T47D (cell line): ENCODE measurements around the gene USP4.
"Not testable (repeated sequence)": the region's sequence is repeated elsewhere in the genome, so short reads cannot be mapped to it uniquely, and the experiment has no call there.

Source experiments
- DNase-seq, 2 experiments: peaks; one replicate each; pipeline versions ENCODE4 v3.0.0 to v3.0.0-alpha.2; 2011 to 2012; ENCODE audit warnings: low read depth in 1 of 2, low spot score in 1 of 2
- JUND ChIP-seq: IDR thresholded peaks from 2 replicates; pipeline ENCODE4 v1.6.1; 2012; ENCODE audit warnings: low read depth
- in situ Hi-C: cut with HindIII; loops from 2 replicates; pipeline ENCODE4 v1.10.0; 2016; ENCODE audit warnings: low sequenced_read_pairs, low pct_unique_long_range_greater_than_20kb

USP4 gene

GRCh38 chr3:49341996-49342395 is 2.1 kb upstream of the USP4 start:
- in situ Hi-C loops, result no loop called here
- no peak for TF ChIP-seq JUND
- DNase-seq, result no peak

DNA sequence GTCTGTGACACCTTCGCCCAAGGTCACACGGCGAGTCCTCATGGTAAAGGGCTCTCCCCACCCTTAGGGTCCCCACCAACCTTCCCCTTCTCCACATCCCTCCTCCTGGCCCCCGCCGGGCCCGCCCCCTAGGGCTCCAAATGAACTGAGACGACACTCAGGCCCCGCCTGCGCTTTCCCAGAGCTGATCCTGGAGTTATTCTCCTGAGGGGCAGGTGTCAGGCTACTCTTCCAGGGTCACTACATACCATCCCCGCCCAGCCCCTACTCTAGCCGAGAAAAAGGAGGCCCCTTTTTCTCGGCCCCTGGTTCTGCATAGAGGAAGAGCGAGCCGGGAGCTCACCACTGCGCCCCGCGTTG is 292 bp downstream of the USP4 start:
- in situ Hi-C loops, result no loop called here
- TF ChIP-seq JUND, result no peak

DNA sequence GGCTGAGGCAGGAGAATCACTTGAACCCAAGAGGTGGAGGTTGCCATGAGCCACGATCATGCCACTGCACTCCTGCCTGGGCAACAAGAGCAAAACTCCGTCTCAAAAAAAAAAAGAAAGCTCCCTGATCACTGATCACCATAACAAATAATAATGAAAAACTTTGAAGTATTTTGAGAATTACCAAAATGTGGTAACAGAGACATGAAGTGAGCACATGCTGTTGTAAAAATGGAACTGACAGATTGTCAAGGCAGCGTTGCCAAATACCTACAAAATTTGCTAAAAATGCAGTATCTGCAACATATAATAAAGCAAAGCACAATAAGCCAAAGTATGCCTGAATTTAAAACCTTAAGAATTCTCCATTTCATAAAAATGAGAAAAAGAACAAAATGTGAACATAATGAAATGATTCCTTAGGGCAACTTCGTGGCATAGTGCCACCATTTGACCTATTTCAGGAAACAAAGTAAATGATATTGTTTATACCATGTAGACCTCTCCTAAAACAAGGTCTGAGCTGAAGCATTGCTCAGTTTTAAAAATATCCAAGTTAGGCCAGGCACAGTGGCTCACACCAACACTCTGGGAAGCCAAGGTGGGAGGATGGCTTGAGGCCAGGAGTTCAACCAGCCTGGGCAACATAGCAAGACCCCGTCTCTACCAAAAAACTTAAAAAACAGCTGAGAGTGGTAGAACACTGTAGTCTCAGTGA is 5.8 kb downstream of the USP4 start:
- no peak for TF ChIP-seq JUND
- DNase-seq, result no peak
- in situ Hi-C loops, result no loop called here

More for the DNA sequence above, 292 bp downstream of the USP4 start:
- no peak for DNase-seq

DNA sequence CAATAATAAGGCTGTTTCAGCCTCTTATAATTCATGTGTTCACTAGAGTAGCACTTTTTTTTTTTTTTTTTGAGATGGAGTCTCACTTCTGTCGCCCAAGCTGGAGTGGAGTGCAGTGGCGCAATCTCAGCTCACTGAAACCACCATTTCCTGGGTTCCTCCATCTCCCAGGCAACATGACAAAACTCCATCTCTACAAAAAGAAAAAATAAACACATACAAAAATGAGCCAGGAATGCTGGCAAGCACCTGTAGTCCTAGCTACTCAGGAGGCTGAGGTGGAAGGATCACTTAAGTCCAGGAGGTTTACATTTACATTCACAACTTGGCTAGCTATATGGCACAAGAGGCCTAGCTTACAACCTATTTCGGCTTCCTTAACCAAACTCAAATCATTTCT is 6.8 kb downstream of the USP4 start:
- TF ChIP-seq JUND, result no peak
- in situ Hi-C loops, result no loop called here
- DNase-seq, result no peak

GRCh38 chr3:49329186-49329585 is 10.7 kb downstream of the USP4 start:
- no peak for DNase-seq
- in situ Hi-C loops, result no loop called here
- no peak for TF ChIP-seq JUND

DNA sequence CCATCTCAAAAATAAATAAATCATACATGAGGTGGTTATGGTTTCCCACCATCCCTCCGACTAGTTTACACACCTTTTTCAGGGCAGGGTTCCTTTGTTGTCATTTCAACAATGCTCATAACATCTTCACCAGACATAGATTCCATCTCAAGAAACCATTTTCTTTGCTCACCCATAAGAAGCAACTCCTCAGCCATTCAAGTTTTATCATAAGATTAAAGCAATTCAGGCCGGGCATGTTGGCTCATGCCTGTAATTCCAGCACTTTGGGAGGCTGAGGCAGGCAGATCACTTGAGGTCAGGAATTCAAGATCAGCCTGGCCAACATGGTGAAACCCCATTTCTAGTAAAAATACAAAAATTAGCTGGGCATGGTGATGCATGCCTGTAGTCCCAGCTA is 11.5 kb downstream of the USP4 start:
- in situ Hi-C loops, DNase-seq: not testable (repeated sequence)

DNA sequence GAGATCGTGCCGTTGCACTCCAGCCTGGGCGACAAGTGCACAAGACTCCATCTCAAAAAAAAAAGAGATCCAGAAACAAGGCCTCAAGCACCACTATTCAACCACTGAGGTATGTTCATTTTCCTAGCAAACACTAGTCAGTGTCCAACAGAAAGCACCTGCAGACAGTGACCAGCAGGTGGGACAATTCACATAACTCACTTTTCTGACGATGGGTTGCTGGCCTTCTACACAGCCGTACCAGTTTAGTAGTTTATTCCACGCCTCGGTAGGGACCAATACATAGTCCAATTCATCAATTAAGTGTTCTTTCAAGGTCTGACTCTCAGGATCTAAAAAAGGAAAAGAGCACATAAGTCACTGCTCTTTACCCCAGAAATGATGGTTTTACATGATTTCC is 12.4 kb downstream of the USP4 start:
- in situ Hi-C loops, result no loop called here
- no peak for TF ChIP-seq JUND
- peak in 1 of 2 experiments; percentile 58 for DNase-seq

- TF ChIP-seq JUND, result no peak
- in situ Hi-C loops, result no loop called here
Measured at GRCh38 chr3:49324768-49325167, 15.1 kb downstream of the USP4 start.

GRCh38 chr3:49316696-49317457 is 23.0 kb downstream of the USP4 start:
- DNase-seq, result no peak
- in situ Hi-C loops, result no loop called here
- no peak for TF ChIP-seq JUND

More at GRCh38 chr3:49324768-49325167, 15.1 kb downstream of the USP4 start:
- DNase-seq, result no peak

DNA sequence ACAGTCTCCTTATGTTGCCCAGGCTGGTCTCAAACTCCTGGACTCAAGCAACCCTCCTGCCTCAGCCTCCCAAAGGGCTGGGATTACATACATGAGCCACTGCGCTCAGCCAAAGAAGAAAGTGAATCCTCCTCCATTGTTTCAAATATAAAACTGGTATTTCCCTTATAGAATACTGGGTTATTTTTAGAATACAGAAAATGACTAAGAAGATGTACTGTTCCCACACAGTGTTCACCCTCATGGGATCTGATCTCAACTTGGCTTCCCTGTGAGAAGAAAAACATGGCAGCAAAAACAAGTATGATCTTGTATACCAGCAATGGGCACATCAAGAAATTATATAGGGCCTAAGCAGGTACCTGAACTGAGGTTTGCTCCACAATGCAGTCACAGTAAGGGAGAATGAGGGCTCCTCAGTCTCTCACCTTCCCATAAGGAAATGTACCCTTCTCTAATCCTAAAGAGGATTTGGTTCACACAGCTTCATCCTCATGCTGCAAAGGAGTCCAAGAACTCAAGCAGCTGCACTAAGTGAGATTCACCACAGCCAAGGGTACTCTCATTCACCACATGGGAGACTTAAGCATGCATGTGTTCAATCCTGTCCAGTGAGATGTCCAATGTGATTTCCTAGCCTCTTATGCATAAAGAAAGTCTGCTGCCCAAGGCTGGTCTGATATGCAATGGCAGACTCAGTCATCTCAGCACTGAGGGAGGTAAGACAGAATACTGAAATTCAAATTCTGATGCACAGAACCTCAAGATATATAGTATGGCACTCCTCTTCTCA is 25.8 kb downstream of the USP4 start:
- in situ Hi-C loops, result no loop called here
- no peak for DNase-seq
- no peak for TF ChIP-seq JUND

DNA sequence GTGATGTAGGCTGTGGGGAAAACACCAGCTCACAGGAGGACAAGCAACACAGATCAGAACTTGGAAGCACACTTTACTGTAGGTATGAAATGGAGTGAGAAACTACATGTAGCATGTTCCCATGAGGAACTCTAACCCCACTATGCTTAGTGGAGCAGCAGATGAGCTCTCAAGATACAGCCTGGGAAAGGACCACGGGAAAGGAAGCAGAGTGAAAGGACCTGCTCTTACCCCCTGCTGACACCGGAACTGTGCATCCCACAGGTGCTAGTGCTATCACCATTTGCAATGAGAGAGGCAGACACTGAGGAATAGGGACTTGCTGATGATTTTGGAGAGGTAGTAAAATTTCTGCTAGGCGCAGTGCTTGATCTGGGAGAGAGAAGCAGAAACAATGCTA is 28.6 kb downstream of the USP4 start:
- in situ Hi-C loops, result no loop called here
- TF ChIP-seq JUND, result no peak

DNA sequence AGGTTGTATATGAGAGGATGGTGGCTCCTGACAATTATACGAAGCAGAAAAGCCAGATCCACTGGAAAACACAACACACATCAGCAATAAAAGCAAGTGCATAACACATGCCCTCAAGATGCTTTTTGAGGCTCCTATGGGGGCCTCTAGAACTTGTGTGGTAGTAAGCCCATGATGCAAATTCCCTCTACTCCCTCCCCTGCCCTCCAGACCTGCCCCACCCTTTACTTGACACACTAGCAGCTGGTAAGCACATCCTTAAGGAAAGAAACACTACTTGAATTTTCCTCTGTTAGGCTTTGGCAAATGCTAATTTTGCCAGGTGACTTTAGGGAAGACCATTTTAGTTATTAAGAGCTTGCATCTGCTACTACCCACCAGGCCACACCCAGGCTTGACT is 29.2 kb downstream of the USP4 start:
- no peak for TF ChIP-seq JUND
- no peak for DNase-seq
- in situ Hi-C loops, result no loop called here

More for the DNA sequence above, 28.6 kb downstream of the USP4 start:
- DNase-seq, result no peak

- in situ Hi-C loops, result no loop called here
- no peak for DNase-seq
- no peak for TF ChIP-seq JUND
Measured at GRCh38 chr3:49305608-49306007, 34.2 kb downstream of the USP4 start.
